AG04449 (cell line): Measurements from ENCODE around the gene SHOX.

ENCODE experiments used
- CTCF ChIA-PET: fragments of 350-600 bp; formaldehyde crosslinking; extraction: SDS; loops from one replicate; lab custom pipeline; 2021; ENCODE audit warnings: antibody characterized with exemption; lab: Yijun Ruan, JAX
- POLR2A ChIA-PET: fragments of 400-600, 350-600 bp; formaldehyde crosslinking; extraction: SDS; loops from one replicate; lab custom pipeline; 2020; ENCODE audit warnings: antibody characterized with exemption, inconsistent platforms; lab: Yijun Ruan, JAX
- DNase-seq: peaks from one replicate; pipeline ENCODE4 v3.0.0-alpha.2; 2010; ENCODE audit warnings: low read depth, low spot score
- H3K4me3 ChIP-seq: 2 replicates; pipeline ENCODE4 v1.5.1; 2011; ENCODE audit warnings: low read depth, mild to moderate bottlenecking, control low read depth, low read length
- CTCF ChIP-seq: IDR thresholded peaks from one replicate; pipeline ENCODE4 v1.5.1; 2011; ENCODE audit warnings: mild to moderate bottlenecking, moderate library complexity, low read length, control low read depth, inconsistent platforms; ENCODE audit not compliant: insufficient read depth; ENCODE audit errors: missing control alignments

The SHOX gene

GRCh38 chrX:633985-634958 is 3.7 kb downstream of the SHOX start:
- CTCF ChIA-PET, result no interaction called here
- H3K4me3 ChIP-seq, result no peak overlapping the region
- no peak for DNase-seq
- TF ChIP-seq CTCF, result no peak
- POLR2A ChIA-PET, result no interaction called here

- ChIA-PET POLR2A (no interaction called here), CTCF (no interaction called here)
- no peak for DNase-seq
- no peak for TF ChIP-seq CTCF
- H3K4me3 ChIP-seq, result no peak overlapping the region
These were observed 5.0 kb downstream of the SHOX start for GRCh38 chrX:635428-636090.

GRCh38 chrX:636981-637659 is 6.5 kb downstream of the SHOX start:
- H3K4me3 ChIP-seq, result no peak overlapping the region
- no peak for TF ChIP-seq CTCF
- CTCF ChIA-PET, result no interaction called here
- POLR2A ChIA-PET, result no interaction called here
- DNase-seq, result no peak

- no peak overlapping the region for H3K4me3 ChIP-seq
- no peak for DNase-seq
- ChIA-PET CTCF (no interaction called here), POLR2A (no interaction called here)
- TF ChIP-seq CTCF, result no peak
These were observed 7.3 kb downstream of the SHOX start for GRCh38 chrX:637660-638481.

GRCh38 chrX:638482-639131 is 8.0 kb downstream of the SHOX start:
- ChIA-PET CTCF (no interaction called here), POLR2A (no interaction called here)
- H3K4me3 ChIP-seq, result no peak overlapping the region
- no peak for TF ChIP-seq CTCF
- DNase-seq, result no peak
